HG03378 (cell line): Measurements from ENCODE around the gene ROGDI.

Experiments used
- ATAC-seq: cut with Tn5 transposase; IDR thresholded peaks from one replicate; pipeline ENCODE4 v1.9.1; 2021; ENCODE audit warnings: mild to moderate bottlenecking, moderate library complexity; ENCODE audit not compliant: unreplicated experiment

ROGDI gene

GRCh38 chr16:4767872-4768548 is 34.4 kb downstream of the ROGDI start:
- ATAC-seq = peak; percentile 3

- ATAC-seq = peak; percentile 82
Measured at GRCh38 chr16:4766875-4767628, 35.4 kb downstream of the ROGDI start, which contains the start of gene ZNF500. Gene ZNF500, minus strand, starts transcription at chr16:4767162. Its CDS starts 1,184 bp downstream, at chr16:4765978.

GRCh38 chr16:4765511-4766474 is 36.6 kb downstream of the ROGDI start:
- no peak for ATAC-seq

GRCh38 chr16:4763791-4764190 is 38.6 kb downstream of the ROGDI start:
- no peak for ATAC-seq

GRCh38 chr16:4762205-4762604 is 40.2 kb downstream of the ROGDI start:
- ATAC-seq = no peak

- ATAC-seq = no peak
Measured at GRCh38 chr16:4760221-4760910, 42.1 kb downstream of the ROGDI start.

- ATAC-seq = no peak
Measured at GRCh38 chr16:4755687-4756086, 46.7 kb downstream of the ROGDI start.

- ATAC-seq = no peak
Measured at GRCh38 chr16:4754865-4755264, 47.6 kb downstream of the ROGDI start.

GRCh38 chr16:4753227-4753626 is 49.2 kb downstream of the ROGDI start:
- ATAC-seq = no peak

- no peak for ATAC-seq
Measured at GRCh38 chr16:4752351-4753100, 49.9 kb downstream of the ROGDI start.

GRCh38 chr16:4750896-4751295 is 51.5 kb downstream of the ROGDI start:
- ATAC-seq = no peak

- ATAC-seq = no peak
Measured at GRCh38 chr16:4749700-4750257, 52.7 kb downstream of the ROGDI start.

GRCh38 chr16:4748682-4749411 is 53.6 kb downstream of the ROGDI start:
- ATAC-seq = no peak

- ATAC-seq = no peak
Measured at GRCh38 chr16:4747906-4748681, 54.3 kb downstream of the ROGDI start.

- no peak for ATAC-seq
Measured at GRCh38 chr16:4746991-4747574, 55.4 kb downstream of the ROGDI start.
